Endothelial cell (in vitro differentiated cells): ENCODE results near the gene CADM2. TPM values are rescaled to one million over a fixed set of nuclear protein-coding genes. Genes with fewer than 3 reads are reported as not detected.

Experiments used
- DNase-seq: peaks from one replicate; pipeline ENCODE4 v3.0.0; 2021; ENCODE audit warnings: low spot score
- H3K27ac Mint-ChIP-seq: one replicate; pipeline ENCODE4 v1.8.0; 2021; ENCODE audit warnings: mixed read lengths, inconsistent platforms; ENCODE audit not compliant: unreplicated experiment
- H3K27me3 Mint-ChIP-seq: one replicate; pipeline ENCODE4 v1.8.0; 2021; ENCODE audit warnings: mild to moderate bottlenecking, moderate library complexity, mixed read lengths, inconsistent platforms; ENCODE audit not compliant: unreplicated experiment
- H3K36me3 Mint-ChIP-seq: one replicate; pipeline ENCODE4 v1.8.0; 2021; ENCODE audit warnings: mild to moderate bottlenecking, low read depth, mixed read lengths, inconsistent platforms; ENCODE audit not compliant: unreplicated experiment
- H3K4me1 Mint-ChIP-seq: one replicate; pipeline ENCODE4 v1.8.0; 2021; ENCODE audit warnings: mild to moderate bottlenecking, mixed read lengths, inconsistent platforms; ENCODE audit not compliant: unreplicated experiment
- H3K4me3 Mint-ChIP-seq: one replicate; pipeline ENCODE4 v1.8.0; 2021; ENCODE audit warnings: mild to moderate bottlenecking, mixed read lengths, inconsistent platforms; ENCODE audit not compliant: unreplicated experiment
- H3K9me3 Mint-ChIP-seq: one replicate; pipeline ENCODE4 v1.8.0; 2021; ENCODE audit warnings: mixed read lengths, inconsistent platforms; ENCODE audit not compliant: unreplicated experiment
- CTCF ChIP-seq: fragments of 200-600 bp; sonication (generic); IDR thresholded peaks from one replicate; pipeline ENCODE4 v1.5.0; 2021; ENCODE audit warnings: antibody characterized with exemption; ENCODE audit not compliant: unreplicated experiment
- total RNA-seq: library from RNA; stranded (reverse); fragmentation: NEBNext Ultra II Directional; extraction: Animal tissue kit (Norgen Biotek cat#: 25700); gene quantifications from one replicate; pipeline ENCODE4 v1.2.1, GENCODE V29; 2021; ENCODE audit not compliant: unreplicated experiment

The CADM2 gene
- total RNA-seq, 1 donor from 2014 or later: 0.97 TPM

GRCh38 chr3:85321892-85322291 lies 363.1 kb downstream of the CADM2 start:
- H3K27ac Mint-ChIP-seq: no peak overlapping the region
- DNase-seq: no peak
- no peak for TF ChIP-seq CTCF
- no peak overlapping the region for H3K4me3 Mint-ChIP-seq
- H3K9me3 Mint-ChIP-seq: no peaks in the 10 kb centered on the region
- H3K4me1 Mint-ChIP-seq: no peaks in the 10 kb centered on the region
- no peaks in the 10 kb centered on the region for H3K27me3 Mint-ChIP-seq
- H3K36me3 Mint-ChIP-seq: no peaks in the 10 kb centered on the region

- no peak for TF ChIP-seq CTCF
- H3K4me3 Mint-ChIP-seq: no peak overlapping the region
- DNase-seq: no peak
- H3K4me1 Mint-ChIP-seq: no peaks in the 10 kb centered on the region
- H3K36me3 Mint-ChIP-seq: no peaks in the 10 kb centered on the region
- no peak overlapping the region for H3K27ac Mint-ChIP-seq
- no peaks in the 10 kb centered on the region for H3K9me3 Mint-ChIP-seq
- no peaks in the 10 kb centered on the region for H3K27me3 Mint-ChIP-seq
Measured at GRCh38 chr3:85330071-85330470, 371.3 kb downstream of the CADM2 start.

GRCh38 chr3:85337895-85338294 lies 379.1 kb downstream of the CADM2 start:
- TF ChIP-seq CTCF: no peak
- Mint-ChIP-seq H3K36me3 (no peaks in the 10 kb centered on the region), H3K27me3 (no peaks in the 10 kb centered on the region), H3K27ac (no peak overlapping the region), H3K4me1 (no peaks in the 10 kb centered on the region), H3K4me3 (no peak overlapping the region), H3K9me3 (no peaks in the 10 kb centered on the region)
- no peak for DNase-seq

- H3K9me3 Mint-ChIP-seq: no peaks in the 10 kb centered on the region
- H3K36me3 Mint-ChIP-seq: no peaks in the 10 kb centered on the region
- H3K4me3 Mint-ChIP-seq: no peak overlapping the region
- H3K27me3 Mint-ChIP-seq: no peaks in the 10 kb centered on the region
- peak; percentile 44 for DNase-seq
- no peak overlapping the region for H3K27ac Mint-ChIP-seq
- no peaks in the 10 kb centered on the region for H3K4me1 Mint-ChIP-seq
- TF ChIP-seq CTCF: no peak
Measured at GRCh38 chr3:85342915-85343314, 384.1 kb downstream of the CADM2 start.

GRCh38 chr3:85355572-85355971 lies 396.8 kb downstream of the CADM2 start:
- no peak for DNase-seq
- H3K4me1 Mint-ChIP-seq: no peaks in the 10 kb centered on the region

More at GRCh38 chr3:85355572-85355971, 396.8 kb downstream of the CADM2 start:
- Mint-ChIP-seq H3K4me3 (no peak overlapping the region), H3K27ac (no peak overlapping the region), H3K27me3 (no peaks in the 10 kb centered on the region), H3K36me3 (no peaks in the 10 kb centered on the region), H3K9me3 (no peaks in the 10 kb centered on the region)
- TF ChIP-seq CTCF: no peak
